ENCODE data around the gene MTFP1. TPM values are rescaled to one million over a fixed set of nuclear protein-coding genes. Genes with fewer than 3 reads are reported as not detected.
A peak's percentile ranks its signal among the peaks of the same experiment; 100 is the strongest.

MTFP1 gene
- total RNA-seq, 4 donors from 2014 or later: 5.2 to 13.3 (median 8.7) TPM

GRCh38 chr22:30432520-30432919 is 7.0 kb downstream of the MTFP1 start:
- WGBS, 2 donors: 77 to 79% methylated on average over 2 of the region's 2 CpGs
- DNase-seq (ENCODE audit: low spot score in 2 of 2): no peak
- TF ChIP-seq, protein P1, sequence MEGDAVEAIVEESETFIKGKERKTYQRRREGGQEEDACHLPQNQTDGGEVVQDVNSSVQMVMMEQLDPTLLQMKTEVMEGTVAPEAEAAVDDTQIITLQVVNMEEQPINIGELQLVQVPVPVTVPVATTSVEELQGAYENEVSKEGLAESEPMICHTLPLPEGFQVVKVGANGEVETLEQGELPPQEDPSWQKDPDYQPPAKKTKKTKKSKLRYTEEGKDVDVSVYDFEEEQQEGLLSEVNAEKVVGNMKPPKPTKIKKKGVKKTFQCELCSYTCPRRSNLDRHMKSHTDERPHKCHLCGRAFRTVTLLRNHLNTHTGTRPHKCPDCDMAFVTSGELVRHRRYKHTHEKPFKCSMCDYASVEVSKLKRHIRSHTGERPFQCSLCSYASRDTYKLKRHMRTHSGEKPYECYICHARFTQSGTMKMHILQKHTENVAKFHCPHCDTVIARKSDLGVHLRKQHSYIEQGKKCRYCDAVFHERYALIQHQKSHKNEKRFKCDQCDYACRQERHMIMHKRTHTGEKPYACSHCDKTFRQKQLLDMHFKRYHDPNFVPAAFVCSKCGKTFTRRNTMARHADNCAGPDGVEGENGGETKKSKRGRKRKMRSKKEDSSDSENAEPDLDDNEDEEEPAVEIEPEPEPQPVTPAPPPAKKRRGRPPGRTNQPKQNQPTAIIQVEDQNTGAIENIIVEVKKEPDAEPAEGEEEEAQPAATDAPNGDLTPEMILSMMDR (IDR thresholded peaks at IDR 0.05): no peak
- no peak for TF ChIP-seq POLR2A (IDR thresholded peaks at IDR 0.05)
- intact Hi-C loops (cut with DNase I; ENCODE audit: low total_unique reads): no loop called here
- no peak overlapping the region for H3K4me3 ChIP-seq (ENCODE audit: low read depth, poor library complexity, severe bottlenecking)

DNA sequence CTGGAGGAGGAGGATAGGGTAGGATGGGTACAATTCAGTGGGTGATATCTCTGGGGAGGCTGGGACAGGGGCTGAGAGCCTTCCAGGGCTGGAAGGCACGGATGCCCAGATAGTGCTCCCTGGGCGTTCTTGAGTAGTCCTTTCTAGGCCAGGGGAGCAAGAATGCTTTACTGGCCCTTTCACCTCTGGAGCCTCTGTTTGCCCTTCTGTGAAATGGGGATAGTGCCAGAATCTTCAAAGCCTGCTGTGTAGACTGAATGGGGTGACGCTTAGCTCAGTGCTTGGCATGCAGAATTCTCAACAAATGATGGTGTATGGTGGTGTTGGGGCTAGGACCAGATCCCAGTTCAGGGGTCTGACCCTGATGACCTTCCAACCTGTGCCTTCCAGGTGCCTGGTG is 7.7 kb downstream of the MTFP1 start:
- H3K4me3 ChIP-seq (ENCODE audit: low read depth, poor library complexity, severe bottlenecking): no peak overlapping the region
- 96 to 100% methylated on average over 3 of the region's 3 CpGs for WGBS, 2 donors
- intact Hi-C loops (cut with DNase I; ENCODE audit: low total_unique reads): no loop called here
- DNase-seq (ENCODE audit: low spot score in 2 of 2): no peak
- TF ChIP-seq, protein P1 (IDR thresholded peaks at IDR 0.05): no peak
- no peak for TF ChIP-seq POLR2A (IDR thresholded peaks at IDR 0.05)

- no peak for DNase-seq (ENCODE audit: low spot score in 2 of 2)
- no peak overlapping the region for H3K4me3 ChIP-seq (ENCODE audit: low read depth, poor library complexity, severe bottlenecking)
- 70 to 100% methylated on average over 1 of the region's 1 CpG for WGBS, 2 donors
- intact Hi-C loops (cut with DNase I; ENCODE audit: low total_unique reads): no loop called here
- no peak for TF ChIP-seq POLR2A (IDR thresholded peaks at IDR 0.05)
- TF ChIP-seq, protein P1 (IDR thresholded peaks at IDR 0.05): no peak
Measured at GRCh38 chr22:30433773-30434172, 8.2 kb downstream of the MTFP1 start.

GRCh38 chr22:30434843-30435242 is 9.3 kb downstream of the MTFP1 start:
- intact Hi-C loops (cut with DNase I; ENCODE audit: low total_unique reads): no loop called here
- TF ChIP-seq, protein P1 (IDR thresholded peaks at IDR 0.05): no peak
- no peak for TF ChIP-seq POLR2A (IDR thresholded peaks at IDR 0.05)
- no peak overlapping the region for H3K4me3 ChIP-seq (ENCODE audit: low read depth, poor library complexity, severe bottlenecking)
- WGBS, 2 donors: 67 to 69% methylated on average over 1 of the region's 1 CpG
- DNase-seq (ENCODE audit: low spot score in 2 of 2): no peak

GRCh38 chr22:30435674-30436126 is 10.1 kb downstream of the MTFP1 start:
- TF ChIP-seq, protein P1 (IDR thresholded peaks at IDR 0.05): no peak
- no peak for TF ChIP-seq POLR2A (IDR thresholded peaks at IDR 0.05)
- no peak overlapping the region for H3K4me3 ChIP-seq (ENCODE audit: low read depth, poor library complexity, severe bottlenecking)
- 64 to 82% methylated on average over 6 of the region's 6 CpGs for WGBS, 2 donors
- intact Hi-C loops (cut with DNase I; ENCODE audit: low total_unique reads): no loop called here
- DNase-seq (ENCODE audit: low spot score in 2 of 2): peak; percentile 23 to 89

GRCh38 chr22:30436196-30436595 is 10.6 kb downstream of the MTFP1 start:
- 44 to 78% methylated on average over 2 of the region's 2 CpGs for WGBS, 2 donors
- intact Hi-C loops (cut with DNase I; ENCODE audit: low total_unique reads): no loop called here
- TF ChIP-seq, protein P1 (IDR thresholded peaks at IDR 0.05): no peak
- TF ChIP-seq POLR2A (IDR thresholded peaks at IDR 0.05): no peak
- DNase-seq (ENCODE audit: low spot score in 2 of 2): no peak
- no peak overlapping the region for H3K4me3 ChIP-seq (ENCODE audit: low read depth, poor library complexity, severe bottlenecking)

All from lower leg skin (tissue), 4 donors.